GM12878 (cell line): ENCODE results near the gene WWOX. TPM values are rescaled to one million over a fixed set of nuclear protein-coding genes. Genes with fewer than 3 reads are reported as not detected.

ENCODE experiments used
- ATAC-seq: fragments of 200-7000 bp; cut with Tn5 transposase; 3 replicates; pipeline ENCODE4 v1.9.1; 2020; ENCODE audit warnings: mild to moderate bottlenecking, moderate library complexity
- BruUV-seq: library from RNA; stranded (reverse); fragments of 400-500 nt; replicated peaks from 2 replicates; lab custom pipeline; 2021; lab: Mats Ljungman, UMichigan
- CTCF ChIA-PET: fragments of 300-600 bp; sonication (Branson Sonifier 250); formaldehyde crosslinking; extraction: SDS; loops from one replicate; lab custom pipeline; 2021; ENCODE audit warnings: inconsistent platforms; lab: Yijun Ruan, JAX
- POLR2A ChIA-PET: fragments of 350-600 bp; formaldehyde crosslinking; extraction: SDS; loops from one replicate; lab custom pipeline; 2021; ENCODE audit warnings: inconsistent platforms; lab: Charles Lee
- RAD21 ChIA-PET: fragments of 300-600 bp; sonication (Branson Sonifier 250); formaldehyde crosslinking; loops from one replicate; lab custom pipeline; 2023; ENCODE audit warnings: antibody characterized with exemption; ENCODE audit not compliant: unreplicated experiment; lab: Charles Lee
- SMC1A ChIA-PET: fragments of 300-600 bp; sonication (Branson Sonifier 250); formaldehyde crosslinking; loops from one replicate; lab custom pipeline; 2023; ENCODE audit not compliant: unreplicated experiment, uncharacterized antibody; lab: Charles Lee
- DNase-seq: peaks from one replicate; pipeline ENCODE4 v3.0.0-alpha.2; 2011; ENCODE audit warnings: low read depth, low spot score
- FAIRE-seq: peaks from 3 replicates; lab custom pipeline; 2011; peaks lifted over from hg19 to GRCh38; lab: Jason Lieb, UNC
- H2AFZ ChIP-seq: 2 replicates; pipeline ENCODE4 v1.6.0; 2011; ENCODE audit warnings: low read depth, low read length, control low read depth; ENCODE audit not compliant: control insufficient read depth
- H3K27ac ChIP-seq: 2 replicates; pipeline ENCODE4 v1.5.1; 2011; ENCODE audit warnings: control low read depth; ENCODE audit not compliant: control insufficient read depth, insufficient read depth
- H3K27me3 ChIP-seq, 2 experiments: replicated peaks in 1 of 2; 2 replicates each; pipeline versions ENCODE4 v1.6.0 to v1.6.1; 2011; ENCODE audit warnings: low read length in 1 of 2; ENCODE audit not compliant: control insufficient read depth in 2 of 2, insufficient read depth in 2 of 2
- H3K36me3 ChIP-seq, 2 experiments: 2 replicates each; pipeline ENCODE4 v1.5.1; 2011; ENCODE audit warnings: low read length in 1 of 2; ENCODE audit not compliant: control insufficient read depth in 2 of 2, insufficient read depth in 2 of 2
- H3K4me1 ChIP-seq: 2 replicates; pipeline ENCODE4 v1.6.1; 2011; ENCODE audit warnings: mild to moderate bottlenecking, low read length, moderate library complexity, mixed read lengths; ENCODE audit not compliant: control insufficient read depth, insufficient read depth
- H3K4me2 ChIP-seq: 2 replicates; pipeline ENCODE4 v1.6.0; 2011; ENCODE audit warnings: control low read depth; ENCODE audit not compliant: control insufficient read depth, insufficient read depth
- H3K4me3 ChIP-seq: fragments of 200-600 bp; sonication (generic); 2 replicates; pipeline ENCODE4 v1.5.1; 2016
- H3K79me2 ChIP-seq: 2 replicates; pipeline ENCODE4 v1.6.0; 2011; ENCODE audit warnings: low read length; ENCODE audit not compliant: control insufficient read depth, insufficient read depth
- H3K9ac ChIP-seq: 2 replicates; pipeline ENCODE4 v1.8.0; 2011; ENCODE audit warnings: low read length, control low read depth, mixed read lengths; ENCODE audit not compliant: control insufficient read depth, insufficient read depth
- H3K9me3 ChIP-seq: replicated peaks from 3 replicates; pipeline ENCODE4 v1.5.1; 2011; ENCODE audit warnings: mild to moderate bottlenecking, low read length; ENCODE audit not compliant: control insufficient read depth, insufficient read depth
- H4K20me1 ChIP-seq: 2 replicates; pipeline ENCODE4 v1.6.0; 2011; ENCODE audit not compliant: control insufficient read depth, insufficient read depth
- BCLAF1 ChIP-seq: fragments of 450-650 bp; IDR thresholded peaks from 2 replicates; pipeline ENCODE4 v1.6.1; 2017; ENCODE audit warnings: antibody characterized with exemption, mild to moderate bottlenecking, moderate library complexity
- ELK1 ChIP-seq: IDR thresholded peaks from 2 replicates; pipeline ENCODE4 v1.6.1; 2012; ENCODE audit warnings: low read depth, low read length, improper control_type of control experiment
- EP300 ChIP-seq, 2 experiments: fragments of 150-350 bp in 1 of 2; IDR thresholded peaks; 2 replicates each; pipeline ENCODE4 v1.6.1; 2011 to 2012; ENCODE audit warnings: low read depth in 2 of 2, low read length in 2 of 2, borderline replicate concordance in 1 of 2, improper control_type of control experiment in 1 of 2, inconsistent platforms in 1 of 2; ENCODE audit not compliant: control insufficient read depth in 1 of 2
- JUND ChIP-seq: IDR thresholded peaks from 2 replicates; pipeline ENCODE4 v1.6.1; 2012; ENCODE audit warnings: low read depth, mild to moderate bottlenecking, low read length, improper control_type of control experiment, moderate library complexity
- MTA2 ChIP-seq: fragments of 450-650 bp; IDR thresholded peaks from 2 replicates; pipeline ENCODE4 v1.6.1; 2016; ENCODE audit warnings: low read depth, mild to moderate bottlenecking, moderate library complexity
- PAX8 ChIP-seq: fragments of 450-650 bp; IDR thresholded peaks from 2 replicates; pipeline ENCODE4 v1.6.1; 2017; ENCODE audit warnings: mild to moderate bottlenecking, moderate library complexity
- RB1 ChIP-seq: fragments of 450-650 bp; formaldehyde crosslinking; IDR thresholded peaks from 2 replicates; pipeline ENCODE4 v1.6.1; 2017; ENCODE audit warnings: mild to moderate bottlenecking, borderline replicate concordance
- SIN3A ChIP-seq: IDR thresholded peaks from 2 replicates; pipeline ENCODE4 v1.6.1; 2012; ENCODE audit warnings: low read depth, low read length, improper control_type of control experiment
- TBL1XR1 ChIP-seq: IDR thresholded peaks from 2 replicates; pipeline ENCODE4 v1.6.1; 2012; ENCODE audit warnings: low read depth, low read length, improper control_type of control experiment
- YBX1 ChIP-seq: fragments of 450-650 bp; IDR thresholded peaks from 2 replicates; pipeline ENCODE4 v1.6.1; 2016; ENCODE audit warnings: antibody characterized with exemption
- YY1 ChIP-seq: IDR thresholded peaks from 2 replicates; pipeline ENCODE4 v1.6.1; 2011; ENCODE audit warnings: low read depth, mild to moderate bottlenecking, low read length
- ZNF217 ChIP-seq: fragments of 450-650 bp; IDR thresholded peaks from 2 replicates; pipeline ENCODE4 v1.6.1; 2017; ENCODE audit warnings: antibody characterized with exemption, mild to moderate bottlenecking
- WGBS: methylation state at CpG from one replicate; pipeline ENCODE4 v1.1.6; 2016; ENCODE audit warnings: low lambda C conversion rate; ENCODE audit not compliant: insufficient replicate concordance, insufficient coverage; ENCODE audit errors: missing lambda C conversion rate; 5-methylcytosine and 5-hydroxymethylcytosine counted together
- in situ Hi-C: fragments of 300-500 bp; cut with MboI; formaldehyde crosslinking; loops from 9 replicates; pipeline ENCODE4 v1.14.3; 2018; ENCODE audit warnings: mixed read lengths
- intact Hi-C: fragments of 100-400 bp; cut with micrococcal nuclease; formaldehyde crosslinking; loops from one replicate; pipeline ENCODE4 v1.14.2; 2022; ENCODE audit not compliant: unreplicated experiment
- polyA plus RNA-seq, 11 experiments: library from polyadenylated mRNA; depleted of rRNA in 4 of 11; unstranded in 6 of 11; stranded (reverse) in 5 of 11; fragments of >200 nt; fragmentation: Nextera tagmentation in 4 of 11; fragmentation: Illumina TruSeq in 1 of 11; extraction: Ambion mirVana in 4 of 11; extraction: Trizol in 1 of 11; gene quantifications; 1 replicate in 1 of 11; 2 replicates in 10 of 11; pipeline versions ENCODE4 v1.2.1 to v1.2.3, GENCODE V29; 2011 to 2016; ENCODE audit warnings: inconsistent platforms in 2 of 11, missing spikeins in 2 of 11, low read depth in 1 of 11
- total RNA-seq, 4 experiments: library from RNA; depleted of rRNA in 3 of 4; stranded (reverse); fragments of >200 nt in 3 of 4; fragmentation: Illumina TruSeq in 1 of 4; extraction: Trizol in 1 of 4; gene quantifications; 2 replicates each; pipeline versions ENCODE4 v1.2.1 to v1.2.3, GENCODE V29; 2013 to 2021
- TF ChIP-seq, protein P1 (sequence below): IDR thresholded peaks from 2 replicates; pipeline ENCODE4 v1.6.1; 2012; ENCODE audit warnings: low read depth, low read length, improper control_type of control experiment
- TF ChIP-seq, protein P2 (sequence below): fragments of 450-650 bp; IDR thresholded peaks from 2 replicates; pipeline ENCODE4 v1.6.1; 2017; ENCODE audit warnings: borderline replicate concordance

The WWOX gene
- total and polyA plus RNA-seq, 10 of the 15 experiments (the other 5 are each of a cell fraction or from before 2014, with no cell fraction given): 2.8 to 24.4 (median 17.8) TPM

DNA sequence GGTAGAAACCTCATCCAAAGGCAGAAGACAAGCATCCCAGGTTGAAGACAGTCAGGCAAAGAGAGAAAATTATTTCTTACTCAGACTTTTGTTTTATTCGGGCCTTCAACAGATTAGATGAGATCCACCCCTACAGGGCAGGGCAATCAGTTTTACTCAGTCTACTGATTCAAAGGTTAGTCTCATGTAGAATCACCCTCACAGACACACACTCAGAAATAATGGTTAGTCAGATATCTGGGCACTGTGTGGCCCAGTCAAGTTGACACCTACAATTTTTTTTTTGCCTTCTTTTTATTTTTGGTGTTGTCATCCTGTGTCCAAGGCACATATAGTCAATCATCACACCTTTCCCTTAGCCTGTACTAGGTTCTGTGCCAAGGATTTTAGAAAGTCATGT lies 729.8 kb downstream of the WWOX start:
- FAIRE-seq: no peak
- SMC1A ChIA-PET: no interaction called here
- no peaks in the 10 kb centered on the region for H3K4me1 ChIP-seq
- DNase-seq: no peak
- no peak overlapping the region for H3K4me2 ChIP-seq
- H4K20me1 ChIP-seq: no peaks in the 10 kb centered on the region
- intact Hi-C loops: no loop called here
- H3K4me3 ChIP-seq: no peak overlapping the region
- H2AFZ ChIP-seq: no peak overlapping the region
- CTCF ChIA-PET: no interaction called here
- ATAC-seq: no peak
- RAD21 ChIA-PET: no interaction called here
- in situ Hi-C loops: no loop called here
- no peaks in the 10 kb centered on the region for H3K36me3 ChIP-seq
- WGBS: 95% methylated on average over 1 of the region's 1 CpG
- H3K27me3 ChIP-seq: no peaks in the 10 kb centered on the region
- no peak overlapping the region for H3K27ac ChIP-seq
- no peaks in the 10 kb centered on the region for H3K9me3 ChIP-seq
- POLR2A ChIA-PET: no interaction called here
- no peak overlapping the region for H3K9ac ChIP-seq
- no TSS peak for BruUV-seq
- no peaks in the 10 kb centered on the region for H3K79me2 ChIP-seq
- TF ChIP-seq ELK1: no peak
- no peak for TF ChIP-seq RB1
- no peak for TF ChIP-seq TBL1XR1
- TF ChIP-seq PAX8: no peak
- no peak for TF ChIP-seq SIN3A
- TF ChIP-seq, protein P1, sequence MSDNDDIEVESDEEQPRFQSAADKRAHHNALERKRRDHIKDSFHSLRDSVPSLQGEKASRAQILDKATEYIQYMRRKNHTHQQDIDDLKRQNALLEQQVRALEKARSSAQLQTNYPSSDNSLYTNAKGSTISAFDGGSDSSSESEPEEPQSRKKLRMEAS: no peak
- no peak for TF ChIP-seq BCLAF1
- no peak for TF ChIP-seq YY1
- TF ChIP-seq EP300 (IDR thresholded peaks at IDR 0.05; ENCODE audit: borderline replicate concordance in 1 of 2, control insufficient read depth in 1 of 2, low read depth in 2 of 2, low read length in 2 of 2): no peak
- no peak for TF ChIP-seq ZNF217
- TF ChIP-seq, protein P2, sequence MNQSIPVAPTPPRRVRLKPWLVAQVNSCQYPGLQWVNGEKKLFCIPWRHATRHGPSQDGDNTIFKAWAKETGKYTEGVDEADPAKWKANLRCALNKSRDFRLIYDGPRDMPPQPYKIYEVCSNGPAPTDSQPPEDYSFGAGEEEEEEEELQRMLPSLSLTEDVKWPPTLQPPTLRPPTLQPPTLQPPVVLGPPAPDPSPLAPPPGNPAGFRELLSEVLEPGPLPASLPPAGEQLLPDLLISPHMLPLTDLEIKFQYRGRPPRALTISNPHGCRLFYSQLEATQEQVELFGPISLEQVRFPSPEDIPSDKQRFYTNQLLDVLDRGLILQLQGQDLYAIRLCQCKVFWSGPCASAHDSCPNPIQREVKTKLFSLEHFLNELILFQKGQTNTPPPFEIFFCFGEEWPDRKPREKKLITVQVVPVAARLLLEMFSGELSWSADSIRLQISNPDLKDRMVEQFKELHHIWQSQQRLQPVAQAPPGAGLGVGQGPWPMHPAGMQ: no peak
- TF ChIP-seq YBX1: no peak
- TF ChIP-seq MTA2: no peak
- no peak for TF ChIP-seq JUND
